SK-N-SH (cell line): ENCODE measurements around the gene VAMP5. TPM values are rescaled to one million over a fixed set of nuclear protein-coding genes. Genes with fewer than 3 reads are reported as not detected.

Experiments used
- CTCF ChIA-PET: fragments of 300-600, 350-600 bp; formaldehyde crosslinking; extraction: SDS; loops from one replicate; lab custom pipeline; 2021; lab: Yijun Ruan, JAX
- POLR2A ChIA-PET: fragments of 350-600 bp; sonication (Branson Sonifier 250); formaldehyde crosslinking; extraction: SDS; loops from one replicate; lab custom pipeline; 2020; ENCODE audit warnings: antibody characterized with exemption, inconsistent platforms; lab: Yijun Ruan, JAX
- DNase-seq: peaks from one replicate; pipeline ENCODE4 v3.0.0; 2012
- H2AFZ ChIP-seq: fragments of 200-600 bp; sonication (generic); 2 replicates; pipeline ENCODE4 v1.8.1; 2016; ENCODE audit warnings: antibody characterized with exemption, mild to moderate bottlenecking, low read depth
- H3F3A ChIP-seq: fragments of 200-600 bp; sonication (generic); replicated peaks from 2 replicates; pipeline ENCODE3; 2016; ENCODE audit warnings: antibody characterized with exemption, mild to moderate bottlenecking; ENCODE audit not compliant: insufficient read depth
- H3K27ac ChIP-seq, 2 experiments: fragments of 200-500 bp in 1 of 2; fragments of 200-600 bp in 1 of 2; sonication (Bioruptor generic) in 1 of 2; sonication (generic), shearing (Covaris generic) in 1 of 2; 2 replicates each; pipeline versions ENCODE4 v1.5.1 to v1.6.1; 2014 to 2016; ENCODE audit warnings: low read depth in 2 of 2, inconsistent platforms in 1 of 2, low read length in 1 of 2, mild to moderate bottlenecking in 1 of 2, mixed read lengths in 1 of 2
- H3K27me3 ChIP-seq: fragments of 200-600 bp; sonication (generic), shearing (Covaris generic); 2 replicates; pipeline ENCODE4 v1.6.1; 2016; ENCODE audit warnings: mixed run types; ENCODE audit not compliant: insufficient read depth
- H3K36me3 ChIP-seq, 2 experiments: fragments of 200-500 bp in 1 of 2; fragments of 200-600 bp in 1 of 2; sonication (Bioruptor generic) in 1 of 2; sonication (generic) in 1 of 2; replicated peaks in 1 of 2; 2 replicates each; pipeline versions ENCODE3 to v1.5.1; 2014 to 2016; ENCODE audit warnings: low read length in 1 of 2, mild to moderate bottlenecking in 1 of 2; ENCODE audit not compliant: insufficient read depth in 2 of 2, control insufficient read depth in 1 of 2
- H3K4me1 ChIP-seq, 2 experiments: fragments of 200-500 bp in 1 of 2; fragments of 200-600 bp in 1 of 2; sonication (Bioruptor generic) in 1 of 2; sonication (generic), shearing (Covaris generic) in 1 of 2; 2 replicates each; pipeline versions ENCODE4 v1.5.1 to v1.6.1; 2014 to 2016; ENCODE audit warnings: low read depth in 1 of 2, low read length in 1 of 2, mixed run types in 1 of 2; ENCODE audit not compliant: insufficient read depth in 2 of 2, control insufficient read depth in 1 of 2
- H3K4me2 ChIP-seq: fragments of 200-600 bp; sonication (generic), shearing (Covaris generic); 2 replicates; pipeline ENCODE4 v1.6.1; 2017; ENCODE audit warnings: mixed run types
- H3K4me3 ChIP-seq, 2 experiments: fragments of 200-500 bp in 1 of 2; fragments of 200-600 bp in 1 of 2; sonication (Bioruptor generic) in 1 of 2; sonication (generic), shearing (Covaris generic) in 1 of 2; 2 replicates each; pipeline versions ENCODE4 v1.5.1 to v1.8.1; 2014 to 2016; ENCODE audit warnings: low read depth in 2 of 2, inconsistent platforms in 1 of 2, low read length in 1 of 2, mild to moderate bottlenecking in 1 of 2, mixed read lengths in 1 of 2, moderate library complexity in 1 of 2
- H3K79me2 ChIP-seq: fragments of 200-600 bp; sonication (generic); 2 replicates; pipeline ENCODE4 v1.8.1; 2017; ENCODE audit warnings: mild to moderate bottlenecking; ENCODE audit not compliant: insufficient read depth
- H3K9ac ChIP-seq: fragments of 200-600 bp; sonication (generic); 2 replicates; pipeline ENCODE4 v1.6.1; 2017; ENCODE audit warnings: mixed run types
- H3K9me2 ChIP-seq: fragments of 200-600 bp; sonication (generic); 2 replicates; pipeline ENCODE4 v1.6.1; 2017; ENCODE audit warnings: mixed run types
- H3K9me3 ChIP-seq: fragments of 200-600 bp; sonication (generic); 2 replicates; pipeline ENCODE4 v1.6.1; 2017; ENCODE audit warnings: mixed run types, mild to moderate bottlenecking, moderate library complexity
- H4K20me1 ChIP-seq: fragments of 200-600 bp; sonication (generic); 2 replicates; pipeline ENCODE4 v1.6.1; 2017; ENCODE audit warnings: mild to moderate bottlenecking, mixed run types; ENCODE audit not compliant: insufficient read depth
- CHD2 ChIP-seq: fragments of 150-350 bp; IDR thresholded peaks from 2 replicates; pipeline ENCODE4 v1.6.1; 2018; ENCODE audit warnings: low read length; ENCODE audit not compliant: partially characterized antibody
- EP300 ChIP-seq, 2 experiments: IDR thresholded peaks; 2 replicates each; pipeline versions ENCODE4 v1.4.0 to v1.6.1; 2012; ENCODE audit warnings: borderline replicate concordance in 1 of 2, low read depth in 1 of 2, low read length in 1 of 2
- FOXM1 ChIP-seq: IDR thresholded peaks from 2 replicates; pipeline ENCODE4 v1.4.0; 2012; ENCODE audit warnings: low read depth, mild to moderate bottlenecking
- GABPA ChIP-seq: IDR thresholded peaks from 2 replicates; pipeline ENCODE4 v1.4.0; 2012; ENCODE audit warnings: low read depth, mild to moderate bottlenecking
- IRF3 ChIP-seq: fragments of 150-350 bp; IDR thresholded peaks from 2 replicates; pipeline ENCODE4 v1.6.1; 2016; ENCODE audit warnings: mild to moderate bottlenecking, low read depth, low read length
- MEF2A ChIP-seq: IDR thresholded peaks from 2 replicates; pipeline ENCODE4 v1.4.0; 2012; ENCODE audit warnings: low read depth, borderline replicate concordance
- PBX3 ChIP-seq: IDR thresholded peaks from 2 replicates; pipeline ENCODE4; 2012
- POLR2AphosphoS5 ChIP-seq: IDR thresholded peaks from 2 replicates; pipeline ENCODE4 v1.6.1; 2012; ENCODE audit warnings: low read depth, low read length
- RCOR1 ChIP-seq: fragments of 150-350 bp; IDR thresholded peaks from 2 replicates; pipeline ENCODE4 v1.6.1; 2017; ENCODE audit warnings: antibody characterized with exemption, low read length
- RFX5 ChIP-seq: IDR thresholded peaks from 2 replicates; pipeline ENCODE4 v1.6.1; 2012; ENCODE audit warnings: mild to moderate bottlenecking, improper control_type of control experiment, low read length
- TAF1 ChIP-seq: IDR thresholded peaks from 2 replicates; pipeline ENCODE4 v1.6.1; 2012; ENCODE audit warnings: low read depth, mild to moderate bottlenecking, low read length, moderate library complexity, borderline replicate concordance
- YY1 ChIP-seq: IDR thresholded peaks from 2 replicates; pipeline ENCODE4 v1.4.0; 2012; ENCODE audit warnings: low read depth, mild to moderate bottlenecking
- ZBTB33 ChIP-seq: IDR thresholded peaks from 2 replicates; pipeline ENCODE4 v1.4.0; 2012; ENCODE audit warnings: low read depth, borderline replicate concordance
- WGBS: methylation state at CpG from one replicate; pipeline ENCODE4 v1.1.6; 2017; ENCODE audit warnings: low lambda C conversion rate; 5-methylcytosine and 5-hydroxymethylcytosine counted together
- polyA plus RNA-seq, 3 experiments: library from polyadenylated mRNA; depleted of rRNA; stranded (reverse); fragments of >200 nt; gene quantifications; 2 replicates each; pipeline ENCODE4 v1.2.3, GENCODE V29; 2012

VAMP5 gene
- polyA plus RNA-seq, 1 of the 3 experiments (the other 2 are of a cell fraction): 12.0 TPM

GRCh38 chr2:85547859-85548607, 36.2 kb upstream of the VAMP5 start:
- no peak for DNase-seq
- ChIA-PET POLR2A (interaction anchor here (0.8 to 8.2 kb wide), 8 partner anchors 8 to 128 kb away, joined by 3 to 87 read pairs (median 10); partner anchors contain the start of genes GGCX, MAT2A and SH2D6), CTCF (interaction anchor here (0.6 to 16.6 kb wide), 8 partner anchors 8 to 247 kb away, joined by 3 to 364 read pairs (median 4); partner anchors contain the start of genes MAT2A and SH2D6)
- Histone ChIP-seq H3F3A (peaks cover 71% of the 10 kb centered on the region), H3K27ac (peak overlapping the region in 1 of 2 experiments; percentile 24; a peak in 2 of 4 replicates), H3K9me3 (no peaks in the 10 kb centered on the region), H3K27me3 (no peaks in the 10 kb centered on the region), H2AFZ (no peak overlapping the region), H3K4me1 (peaks cover 0 to 13% of the 10 kb centered on the region in 2 experiments; a peak in 2 of 4 replicates), H3K9me2 (no peaks in the 10 kb centered on the region), H3K79me2 (peaks cover 4% of the 10 kb centered on the region; the same call in 1 of the 2 replicates), H3K9ac (no peak overlapping the region), H3K4me2 (no peak overlapping the region), H4K20me1 (peaks cover 28% of the 10 kb centered on the region), H3K36me3 (peaks cover 52 to 53% of the 10 kb centered on the region in 2 experiments), H3K4me3 (no peak overlapping the region)
- 89% methylated on average over 6 of the region's 6 CpGs for WGBS
- TF ChIP-seq ZBTB33: no peak
- 0 out of 2 replicates have a peak, but pooled peaks have one; percentile 26 for TF ChIP-seq POLR2AphosphoS5
- TF ChIP-seq FOXM1: no peak
- TF ChIP-seq PBX3: 0 out of 2 replicates have a peak, but pooled peaks have one; percentile 6

GRCh38 chr2:85548608-85548900, 35.7 kb upstream of the VAMP5 start:
- peaks cover 66% of the 10 kb centered on the region for H3F3A ChIP-seq
- POLR2A ChIA-PET: interaction anchor here (0.8 to 8.2 kb wide), 8 partner anchors 9 to 129 kb away, joined by 3 to 87 read pairs (median 10); partner anchors contain the start of genes GGCX, MAT2A and SH2D6
- H3K27ac ChIP-seq: peak overlapping the region; percentile 24 to 42; a peak in 2 of 4 replicates
- peaks cover 22% of the 10 kb centered on the region for H4K20me1 ChIP-seq
- H3K4me2 ChIP-seq: no peak overlapping the region
- WGBS: 63% methylated on average over 2 of the region's 2 CpGs
- H3K9ac ChIP-seq: no peak overlapping the region
- H3K9me2 ChIP-seq: no peaks in the 10 kb centered on the region
- no peaks in the 10 kb centered on the region; the same call in 1 of the 2 replicates for H3K79me2 ChIP-seq
- TF ChIP-seq RCOR1 (no peak), RFX5 (no peak), IRF3 (no peak), MEF2A (no peak), CHD2 (no peak), TAF1 (no peak), YY1 (no peak), ZBTB33 (no peak), EP300 (IDR thresholded peaks at IDR 0.05; ENCODE audit: borderline replicate concordance in 1 of 2, low read depth in 1 of 2, low read length in 1 of 2) (no peak), GABPA (no peak)
- H3K36me3 ChIP-seq: peaks cover 48 to 50% of the 10 kb centered on the region in 2 experiments
- CTCF ChIA-PET: interaction anchor here (0.6 to 16.6 kb wide), 9 partner anchors 8 to 248 kb away, joined by 3 to 364 read pairs (median 4); partner anchors contain the start of genes MAT2A and SH2D6
- H2AFZ ChIP-seq: no peak overlapping the region
- no peaks in the 10 kb centered on the region for H3K9me3 ChIP-seq
- no peaks in the 10 kb centered on the region for H3K27me3 ChIP-seq
- H3K4me3 ChIP-seq: no peak overlapping the region
- peaks cover 0 to 13% of the 10 kb centered on the region in 2 experiments; a peak in 2 of 4 replicates for H3K4me1 ChIP-seq
- no peak for DNase-seq
